Tibial artery (tissue), 4 donors: Measurements from ENCODE around the gene KLRC4.

ENCODE experiments used
- DNase-seq, 2 donors: peaks; one replicate each; pipeline ENCODE4 v3.0.0-alpha.2; 2019
- H3K27ac ChIP-seq, 2 donors: fragments of 200-600 bp; sonication (generic) in 1 of 2; 1 replicate in 1 of 2; 2 replicates in 1 of 2; pipeline ENCODE4 v1.5.1; 2018 to 2019; ENCODE audit warnings: mild to moderate bottlenecking in 1 of 2
- H3K27me3 ChIP-seq, 2 donors: fragments of 200-600 bp; sonication (generic) in 1 of 2; one replicate each; pipeline versions ENCODE4 v1.5.1 to v1.6.0; 2016 to 2019
- H3K36me3 ChIP-seq, 3 donors: fragments of 200-600 bp; sonication (generic) in 2 of 3; one replicate each; pipeline ENCODE4 v1.5.1; 2016 to 2019; ENCODE audit warnings: mild to moderate bottlenecking in 2 of 3
- H3K4me1 ChIP-seq, 4 donors: fragments of 200-600 bp; sonication (generic) in 2 of 4; 1 replicate in 3 of 4; 2 replicates in 1 of 4; pipeline ENCODE4 v1.5.1; 2016 to 2019
- H3K4me3 ChIP-seq, 2 donors: fragments of 200-600 bp; sonication (generic) in 1 of 2; 1 replicate in 1 of 2; 2 replicates in 1 of 2; pipeline ENCODE4 v1.5.1; 2018 to 2019; ENCODE audit warnings: mild to moderate bottlenecking in 2 of 2
- H3K9me3 ChIP-seq, 3 donors: fragments of 200-600 bp; sonication (generic) in 1 of 3; one replicate each; pipeline ENCODE4 v1.5.1; 2016 to 2019
- intact Hi-C: fragments of 100-400 bp; cut with DNase I; formaldehyde crosslinking; loops from one replicate; pipeline ENCODE4 v1.15.0; 2023; ENCODE audit warnings: low total_unique reads
- TF ChIP-seq, protein P1 (sequence below), 2 experiments: fragments of 200-600 bp in 1 of 2; fragments of 450-650 bp in 1 of 2; IDR thresholded peaks; one replicate each; pipeline ENCODE4 v1.5.1; 2017 to 2019; ENCODE audit warnings: antibody characterized with exemption in 2 of 2, mild to moderate bottlenecking in 1 of 2, moderate library complexity in 1 of 2

KLRC4 gene

DNA sequence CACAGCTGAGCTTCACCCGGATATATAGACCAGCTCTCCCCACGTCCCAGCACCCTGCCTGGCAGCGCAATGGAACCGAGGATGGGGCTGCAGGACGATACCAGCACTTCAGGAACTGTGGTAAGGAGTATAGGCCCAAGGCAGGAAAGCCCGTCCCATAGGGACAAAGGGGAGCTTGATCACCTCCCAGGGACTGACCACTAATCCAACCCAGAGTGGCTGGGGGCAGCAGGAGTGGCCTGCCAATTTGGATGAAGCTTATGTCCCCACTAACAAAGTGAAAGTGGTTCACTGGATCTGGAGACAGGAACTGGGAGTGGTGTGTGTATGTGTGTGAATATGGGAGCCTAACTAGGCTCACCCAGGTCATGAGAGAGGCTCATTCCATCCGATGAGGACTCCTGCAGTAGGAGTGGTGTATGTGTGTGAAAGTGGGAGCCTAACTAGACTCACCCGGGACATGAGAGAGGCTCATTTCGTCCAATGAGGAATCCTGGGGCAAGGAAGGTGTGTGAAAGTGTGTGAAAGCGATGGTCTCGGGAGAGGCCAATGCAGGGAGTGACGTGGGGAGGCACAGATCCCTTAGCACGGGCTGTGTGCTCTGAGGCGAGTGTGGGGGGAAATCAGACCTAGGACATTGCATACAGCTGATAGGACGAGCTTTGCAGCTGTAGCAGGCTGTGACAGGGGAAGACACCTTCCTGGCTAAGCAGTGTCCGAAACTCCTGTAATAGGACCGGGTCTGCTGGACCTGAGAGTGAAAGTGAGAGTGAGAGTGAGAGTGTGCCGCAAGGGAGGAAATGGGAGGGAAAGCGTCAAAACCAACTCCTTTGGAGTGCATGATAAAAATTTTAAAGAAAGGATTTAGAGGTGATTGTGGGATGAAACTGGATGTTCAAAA is 45.4 kb downstream of the KLRC4 start:
- Histone ChIP-seq H3K9me3 (no peaks in the 10 kb centered on the region), H3K36me3 (no peaks in the 10 kb centered on the region), H3K4me3 (peak overlapping the region; percentile 64 to 70), H3K27me3 (no peaks in the 10 kb centered on the region), H3K27ac (peak overlapping the region; percentile 83 to 91), H3K4me1 (peaks cover 0 to 40% (median 24%) of the 10 kb centered on the region in 4 donors)
- DNase-seq: peak; percentile 42 to 69
- intact Hi-C loops: loop anchor here (10.0 kb wide), 1 partner anchor 149 kb away; the partner anchor contains the start of gene GABARAPL1
- TF ChIP-seq, protein P1, sequence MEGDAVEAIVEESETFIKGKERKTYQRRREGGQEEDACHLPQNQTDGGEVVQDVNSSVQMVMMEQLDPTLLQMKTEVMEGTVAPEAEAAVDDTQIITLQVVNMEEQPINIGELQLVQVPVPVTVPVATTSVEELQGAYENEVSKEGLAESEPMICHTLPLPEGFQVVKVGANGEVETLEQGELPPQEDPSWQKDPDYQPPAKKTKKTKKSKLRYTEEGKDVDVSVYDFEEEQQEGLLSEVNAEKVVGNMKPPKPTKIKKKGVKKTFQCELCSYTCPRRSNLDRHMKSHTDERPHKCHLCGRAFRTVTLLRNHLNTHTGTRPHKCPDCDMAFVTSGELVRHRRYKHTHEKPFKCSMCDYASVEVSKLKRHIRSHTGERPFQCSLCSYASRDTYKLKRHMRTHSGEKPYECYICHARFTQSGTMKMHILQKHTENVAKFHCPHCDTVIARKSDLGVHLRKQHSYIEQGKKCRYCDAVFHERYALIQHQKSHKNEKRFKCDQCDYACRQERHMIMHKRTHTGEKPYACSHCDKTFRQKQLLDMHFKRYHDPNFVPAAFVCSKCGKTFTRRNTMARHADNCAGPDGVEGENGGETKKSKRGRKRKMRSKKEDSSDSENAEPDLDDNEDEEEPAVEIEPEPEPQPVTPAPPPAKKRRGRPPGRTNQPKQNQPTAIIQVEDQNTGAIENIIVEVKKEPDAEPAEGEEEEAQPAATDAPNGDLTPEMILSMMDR (IDR thresholded peaks at IDR 0.05): no peak

DNA sequence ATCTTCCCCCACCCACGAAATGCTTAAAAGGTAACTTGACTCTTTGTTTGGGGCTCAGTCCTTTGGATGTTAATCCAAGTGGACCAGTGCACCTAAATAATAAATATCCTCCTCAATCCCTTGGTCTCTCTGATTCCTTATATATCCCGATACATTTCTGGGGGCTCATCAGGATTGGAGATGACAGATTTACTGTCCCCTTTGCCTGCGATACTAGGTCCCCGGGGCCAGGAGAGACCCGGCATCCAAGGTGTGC is 46.0 kb downstream of the KLRC4 start:
- no peaks in the 10 kb centered on the region for H3K27me3 ChIP-seq
- TF ChIP-seq, protein P1 (IDR thresholded peaks at IDR 0.05): no peak
- intact Hi-C loops: loop anchor here (10.0 kb wide), 1 partner anchor 149 kb away; the partner anchor contains the start of gene GABARAPL1
- H3K4me3 ChIP-seq: peak overlapping the region; percentile 64 to 70
- peaks cover 0 to 40% (median 24%) of the 10 kb centered on the region in 4 donors for H3K4me1 ChIP-seq
- DNase-seq: no peak
- H3K36me3 ChIP-seq: no peaks in the 10 kb centered on the region
- peak overlapping the region; percentile 83 to 91 for H3K27ac ChIP-seq
- H3K9me3 ChIP-seq: no peaks in the 10 kb centered on the region

DNA sequence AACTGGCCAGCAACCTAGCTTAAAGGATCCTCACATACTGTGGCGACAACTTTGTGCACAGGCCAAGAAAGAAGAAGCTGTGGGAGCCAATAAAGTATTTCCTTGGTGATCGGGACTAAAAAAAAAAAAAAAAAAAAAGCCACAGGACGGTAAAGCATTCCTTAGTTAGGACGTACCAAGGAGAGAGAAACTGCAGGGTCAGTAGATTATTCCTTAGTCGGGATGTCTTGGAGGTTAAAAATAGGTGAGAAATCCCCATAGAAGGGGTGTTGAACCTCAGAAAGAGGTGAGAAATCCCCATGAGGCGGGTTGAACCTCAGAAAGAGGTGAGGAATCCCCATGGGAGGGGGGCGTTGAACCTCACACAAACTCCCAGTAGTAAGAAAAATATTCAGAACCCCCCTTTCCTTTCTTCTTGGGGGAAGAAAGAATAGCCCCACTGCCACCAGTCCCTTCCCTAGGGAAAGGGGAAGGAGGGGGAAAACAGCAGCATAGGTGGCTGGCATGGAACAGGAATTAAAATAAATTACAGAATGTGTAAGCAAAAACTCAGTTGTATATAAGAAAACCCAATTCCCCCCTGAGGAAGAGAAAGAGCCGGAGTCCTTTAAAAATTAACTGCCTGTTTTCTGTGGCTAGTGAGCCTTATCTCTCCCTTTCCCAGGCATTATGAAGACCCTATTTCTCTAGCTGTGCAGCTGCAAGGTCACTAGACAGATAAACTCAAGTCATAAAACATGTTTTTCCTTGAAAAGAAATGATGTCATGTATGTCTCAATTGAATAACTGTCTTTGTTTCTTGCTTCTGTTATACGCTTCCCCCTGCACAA is 46.5 kb downstream of the KLRC4 start:
- Histone ChIP-seq H3K9me3 (no peaks in the 10 kb centered on the region), H3K27ac (peak overlapping the region; percentile 83 to 91), H3K4me3 (peak overlapping the region in 1 of 2 donors; percentile 64), H3K27me3 (no peaks in the 10 kb centered on the region), H3K4me1 (peaks cover 0 to 37% (median 24%) of the 10 kb centered on the region in 4 donors), H3K36me3 (no peaks in the 10 kb centered on the region)
- TF ChIP-seq, protein P1 (IDR thresholded peaks at IDR 0.05): no peak
- DNase-seq: no peak
- intact Hi-C loops: loop anchor here (10.0 kb wide), 1 partner anchor 148 kb away; the partner anchor contains the start of gene GABARAPL1

GRCh38 chr12:10362325-10362724 is 47.2 kb downstream of the KLRC4 start:
- peak overlapping the region in 1 of 2 donors; percentile 91 for H3K27ac ChIP-seq

DNA sequence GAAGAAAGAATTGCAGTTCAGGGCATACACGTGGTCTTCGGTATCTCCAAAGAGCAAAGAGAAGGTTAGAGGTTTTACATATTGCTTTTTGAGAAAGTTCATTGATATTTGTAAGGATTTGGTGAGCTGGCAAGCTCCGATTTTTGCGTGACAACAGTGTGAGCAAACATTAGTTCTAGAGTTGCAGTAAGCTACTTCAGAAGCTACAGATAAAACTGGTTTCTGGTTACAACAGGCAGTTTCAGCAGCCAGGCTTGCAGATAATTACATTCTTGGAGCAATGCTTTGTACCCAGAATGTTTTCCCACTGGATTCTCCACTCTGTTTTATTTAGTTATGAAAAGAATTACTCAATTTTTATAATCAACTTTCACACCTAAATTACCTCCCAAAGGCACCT is 47.9 kb downstream of the KLRC4 start:
- Histone ChIP-seq H3K27ac (peak overlapping the region in 1 of 2 donors; percentile 36), H3K9me3 (no peaks in the 10 kb centered on the region), H3K4me3 (no peak overlapping the region), H3K4me1 (peaks cover 0 to 31% (median 19%) of the 10 kb centered on the region in 4 donors), H3K36me3 (no peaks in the 10 kb centered on the region), H3K27me3 (no peaks in the 10 kb centered on the region)
- intact Hi-C loops: loop anchor here (10.0 kb wide), 1 partner anchor 147 kb away; the partner anchor contains the start of gene GABARAPL1
- TF ChIP-seq, protein P1 (IDR thresholded peaks at IDR 0.05): no peak
- DNase-seq: no peak

More at GRCh38 chr12:10362325-10362724, 47.2 kb downstream of the KLRC4 start:
- TF ChIP-seq, protein P1 (IDR thresholded peaks at IDR 0.05): no peak
- no peaks in the 10 kb centered on the region for H3K9me3 ChIP-seq
- DNase-seq: no peak
- peaks cover 0 to 37% (median 22%) of the 10 kb centered on the region in 4 donors for H3K4me1 ChIP-seq
- no peaks in the 10 kb centered on the region for H3K36me3 ChIP-seq
- intact Hi-C loops: loop anchor here (10.0 kb wide), 1 partner anchor 148 kb away; the partner anchor contains the start of gene GABARAPL1
- H3K27me3 ChIP-seq: no peaks in the 10 kb centered on the region
- no peak overlapping the region for H3K4me3 ChIP-seq
